ENCODE results near the gene RASAL3.

GRCh38 chr19:15495151-15495550 is 30.8 kb upstream of the RASAL3 start:
- TF ChIP-seq, protein P1, sequence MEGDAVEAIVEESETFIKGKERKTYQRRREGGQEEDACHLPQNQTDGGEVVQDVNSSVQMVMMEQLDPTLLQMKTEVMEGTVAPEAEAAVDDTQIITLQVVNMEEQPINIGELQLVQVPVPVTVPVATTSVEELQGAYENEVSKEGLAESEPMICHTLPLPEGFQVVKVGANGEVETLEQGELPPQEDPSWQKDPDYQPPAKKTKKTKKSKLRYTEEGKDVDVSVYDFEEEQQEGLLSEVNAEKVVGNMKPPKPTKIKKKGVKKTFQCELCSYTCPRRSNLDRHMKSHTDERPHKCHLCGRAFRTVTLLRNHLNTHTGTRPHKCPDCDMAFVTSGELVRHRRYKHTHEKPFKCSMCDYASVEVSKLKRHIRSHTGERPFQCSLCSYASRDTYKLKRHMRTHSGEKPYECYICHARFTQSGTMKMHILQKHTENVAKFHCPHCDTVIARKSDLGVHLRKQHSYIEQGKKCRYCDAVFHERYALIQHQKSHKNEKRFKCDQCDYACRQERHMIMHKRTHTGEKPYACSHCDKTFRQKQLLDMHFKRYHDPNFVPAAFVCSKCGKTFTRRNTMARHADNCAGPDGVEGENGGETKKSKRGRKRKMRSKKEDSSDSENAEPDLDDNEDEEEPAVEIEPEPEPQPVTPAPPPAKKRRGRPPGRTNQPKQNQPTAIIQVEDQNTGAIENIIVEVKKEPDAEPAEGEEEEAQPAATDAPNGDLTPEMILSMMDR (IDR thresholded peaks at IDR 0.05): no peak
- TF ChIP-seq POLR2A (IDR thresholded peaks at IDR 0.05): no peak
- TF ChIP-seq EP300 (IDR thresholded peaks at IDR 0.05): no peak
